Stimulated activated naive CD8-positive, alpha-beta T cell treated with anti-CD3 and anti-CD28 coated beads, Interleukin-15, amount 100 ng/mL, for 72 hours (primary cell): ENCODE results near the gene TFAP2E.

ENCODE experiments used
- ATAC-seq: fragments of 150-1000 bp; cut with Tn5 transposase; 2 replicates; pipeline ENCODE4 v1.10.0; 2021; ENCODE audit warnings: mild to moderate bottlenecking, moderate library complexity
- DNase-seq, 2 donors: peaks; one replicate each; pipeline ENCODE4 v3.0.0; 2021 to 2022
- H3K27ac Mint-ChIP-seq, 2 donors: one replicate each; pipeline ENCODE4 v1.8.0; 2022; ENCODE audit warnings: mild to moderate bottlenecking in 2 of 2, mixed read lengths in 2 of 2, moderate library complexity in 2 of 2
- H3K27me3 Mint-ChIP-seq: one replicate; pipeline ENCODE4 v1.8.0; 2022; ENCODE audit warnings: mixed read lengths
- H3K4me1 Mint-ChIP-seq: one replicate; pipeline ENCODE4 v1.8.0; 2022; ENCODE audit warnings: mild to moderate bottlenecking, mixed read lengths
- H3K4me3 Mint-ChIP-seq, 2 donors: one replicate each; pipeline ENCODE4 v1.8.0; 2022; ENCODE audit warnings: mild to moderate bottlenecking in 2 of 2, mixed read lengths in 2 of 2, moderate library complexity in 1 of 2
- H3K9me3 Mint-ChIP-seq, 2 donors: one replicate each; pipeline ENCODE4 v1.8.0; 2022; ENCODE audit warnings: mixed read lengths in 2 of 2

Gene TFAP2E

DNA sequence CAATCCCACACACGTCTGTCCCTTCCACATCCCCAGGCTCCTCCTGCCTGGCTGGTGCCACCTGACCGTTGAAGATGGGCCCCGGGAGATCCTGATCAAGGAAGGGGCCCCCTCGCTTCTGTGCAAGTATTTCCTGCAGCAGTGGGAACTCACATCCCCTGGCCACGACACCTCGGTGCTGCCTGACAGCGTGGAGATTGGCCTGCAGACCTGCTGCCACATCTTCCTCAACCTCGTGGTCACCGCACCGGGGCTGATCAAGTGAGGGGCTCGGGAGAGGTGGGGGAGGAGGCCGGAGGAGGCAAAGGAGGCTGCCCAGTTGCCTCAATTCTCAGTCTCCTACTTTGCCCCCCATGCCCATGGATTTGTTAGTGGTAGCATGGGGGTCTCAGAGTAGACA, 9.9 kb upstream of the TFAP2E start:
- no peak for DNase-seq
- Mint-ChIP-seq H3K9me3 (no peaks in the 10 kb centered on the region), H3K27me3 (no peaks in the 10 kb centered on the region), H3K4me3 (no peak overlapping the region), H3K27ac (no peak overlapping the region), H3K4me1 (peaks cover 52% of the 10 kb centered on the region)
- ATAC-seq: no peak

DNA sequence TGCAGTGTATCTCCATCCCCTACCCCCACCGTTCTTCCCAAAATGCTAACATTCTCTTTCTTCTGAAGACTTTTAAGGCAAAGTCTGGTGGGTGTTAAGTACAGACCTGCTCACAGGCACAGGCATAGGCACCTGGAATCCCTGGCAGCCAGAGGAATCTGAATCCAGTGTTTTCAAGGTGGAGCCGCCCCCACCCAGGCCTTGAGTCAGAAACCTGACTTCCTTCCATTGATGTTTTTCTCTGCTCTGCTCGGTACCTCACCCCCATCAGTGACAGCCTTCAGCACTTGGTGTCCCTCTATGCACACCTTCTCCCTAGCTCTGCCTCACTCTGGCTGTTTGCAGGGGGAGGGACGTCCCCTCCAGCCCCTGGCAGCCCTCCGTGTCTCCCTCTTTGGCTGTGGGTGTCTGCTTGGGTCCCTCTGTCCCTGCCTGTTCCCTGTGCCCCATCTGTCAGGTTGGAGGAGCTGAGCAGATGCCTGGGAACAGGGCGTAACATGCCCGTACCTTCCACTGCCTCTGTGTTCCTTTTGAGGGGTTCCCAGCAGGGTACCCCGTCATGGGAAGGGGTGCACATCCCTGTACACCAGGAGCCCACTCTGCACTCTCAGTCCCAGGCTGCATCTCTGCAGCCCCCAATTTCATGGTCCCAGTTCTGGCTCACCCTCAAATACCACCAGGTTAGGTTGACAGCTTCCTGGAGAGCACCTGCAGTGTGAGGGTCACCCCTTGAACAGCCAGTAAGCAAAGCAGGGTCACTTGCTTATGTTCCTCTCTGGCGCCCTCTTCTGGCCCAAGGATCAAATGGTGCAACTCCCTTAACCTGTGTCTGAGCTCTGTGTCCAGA, 8.9 kb upstream of the TFAP2E start:
- H3K4me1 Mint-ChIP-seq: peaks cover 47% of the 10 kb centered on the region
- H3K27me3 Mint-ChIP-seq: no peaks in the 10 kb centered on the region
- H3K27ac Mint-ChIP-seq: no peak overlapping the region
- H3K9me3 Mint-ChIP-seq: no peaks in the 10 kb centered on the region
- H3K4me3 Mint-ChIP-seq: no peak overlapping the region
- peak; percentile 74 to 79 for DNase-seq
- peak; percentile 75 for ATAC-seq

GRCh38 chr1:35564884-35565741, 8.0 kb upstream of the TFAP2E start:
- no peaks in the 10 kb centered on the region for H3K27me3 Mint-ChIP-seq
- no peak overlapping the region for H3K27ac Mint-ChIP-seq
- no peaks in the 10 kb centered on the region for H3K9me3 Mint-ChIP-seq
- DNase-seq (no peak), ATAC-seq (no peak)
- H3K4me1 Mint-ChIP-seq: peaks cover 40% of the 10 kb centered on the region
- H3K4me3 Mint-ChIP-seq: no peak overlapping the region

GRCh38 chr1:35565742-35566133, 7.4 kb upstream of the TFAP2E start:
- no peaks in the 10 kb centered on the region for H3K27me3 Mint-ChIP-seq

DNA sequence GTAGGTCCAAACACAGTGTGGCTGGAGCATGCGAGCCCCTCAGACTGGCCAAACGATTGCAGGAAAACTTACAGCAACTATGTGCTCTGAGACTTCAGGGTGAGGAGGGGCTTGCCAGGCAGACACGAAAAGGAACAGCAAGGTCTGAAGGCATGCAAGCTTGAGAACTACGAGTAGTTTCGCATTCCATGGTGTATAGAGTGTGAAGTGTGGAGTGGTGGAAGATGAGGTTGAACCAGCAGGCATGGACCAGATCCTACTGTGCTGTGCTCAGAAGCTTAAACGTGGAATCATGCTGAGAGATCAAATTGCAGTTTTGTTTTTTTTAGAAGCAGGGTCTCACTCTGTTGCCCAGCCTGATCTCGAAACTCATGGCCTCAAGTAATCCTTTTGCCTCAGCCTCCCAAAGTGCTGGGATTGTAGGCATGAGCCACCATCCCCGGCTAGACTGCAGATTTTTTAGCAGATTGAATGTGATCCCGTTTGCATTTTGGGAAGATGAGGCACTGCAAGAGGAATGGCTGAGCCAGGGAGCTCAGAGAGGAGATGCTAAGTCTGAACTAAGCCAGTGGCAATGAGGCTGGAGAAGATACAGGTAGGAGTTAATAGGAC, 5.1 kb upstream of the TFAP2E start:
- Mint-ChIP-seq H3K27ac (no peak overlapping the region), H3K27me3 (peaks cover 9% of the 10 kb centered on the region), H3K4me1 (peaks cover 22% of the 10 kb centered on the region), H3K4me3 (no peak overlapping the region), H3K9me3 (no peaks in the 10 kb centered on the region)
- no peak for ATAC-seq
- DNase-seq: no peak

More at GRCh38 chr1:35565742-35566133, 7.4 kb upstream of the TFAP2E start:
- H3K27ac Mint-ChIP-seq: no peak overlapping the region
- no peak overlapping the region for H3K4me3 Mint-ChIP-seq
- no peak for DNase-seq
- H3K9me3 Mint-ChIP-seq: no peaks in the 10 kb centered on the region
- ATAC-seq: no peak
- H3K4me1 Mint-ChIP-seq: peaks cover 35% of the 10 kb centered on the region

DNA sequence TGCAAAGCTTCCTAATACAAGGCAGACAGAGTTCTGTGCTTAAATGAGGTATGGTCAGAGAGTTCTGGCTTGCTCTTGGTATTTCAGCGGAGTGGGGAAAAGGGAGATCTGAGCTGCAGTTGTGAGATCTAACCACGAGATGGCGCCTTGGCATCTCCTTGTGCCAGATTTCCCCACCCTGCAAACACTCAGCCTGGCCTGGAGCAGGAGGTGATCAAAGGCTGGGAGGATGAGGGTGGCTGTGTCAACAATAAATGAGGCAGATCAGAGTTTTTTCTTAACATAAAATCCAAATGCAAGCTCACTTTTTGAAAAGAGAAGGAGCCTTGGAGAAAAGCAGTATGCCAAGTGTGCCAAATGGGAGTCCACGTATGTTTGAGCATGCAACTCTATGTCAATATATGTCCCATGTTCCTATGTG, 4.1 kb upstream of the TFAP2E start:
- Mint-ChIP-seq H3K4me1 (peaks cover 16% of the 10 kb centered on the region), H3K4me3 (no peak overlapping the region)

DNA sequence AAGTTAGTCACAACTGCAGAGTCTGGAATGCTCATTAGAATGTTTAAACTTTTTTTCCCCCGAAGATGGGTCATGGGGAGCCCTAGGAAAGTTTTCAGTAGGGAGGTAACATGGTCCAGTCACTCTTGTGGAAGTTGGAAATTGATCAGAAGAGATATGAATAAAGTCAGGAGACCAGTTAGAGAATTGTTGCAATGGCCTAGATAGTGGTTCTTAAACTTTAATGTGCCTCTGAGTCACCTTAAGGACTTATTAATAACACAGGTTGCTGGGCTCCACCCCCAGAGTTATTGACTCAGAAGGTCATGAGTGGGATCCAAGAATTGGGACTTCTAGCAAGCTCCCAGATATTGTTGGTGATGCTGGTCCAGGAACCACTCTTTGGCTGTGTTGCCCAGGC, 3.2 kb upstream of the TFAP2E start:
- ATAC-seq (no peak), DNase-seq (no peak)
- no peak overlapping the region for H3K4me3 Mint-ChIP-seq
- peaks cover 16% of the 10 kb centered on the region for H3K27me3 Mint-ChIP-seq
- H3K4me1 Mint-ChIP-seq: peaks cover 7% of the 10 kb centered on the region
- H3K9me3 Mint-ChIP-seq: no peaks in the 10 kb centered on the region
- H3K27ac Mint-ChIP-seq: no peak overlapping the region

More for the DNA sequence above, 4.1 kb upstream of the TFAP2E start:
- ATAC-seq (peak; percentile 66), DNase-seq (peak; percentile 61 to 64)
- Mint-ChIP-seq H3K27ac (no peak overlapping the region), H3K27me3 (peaks cover 9% of the 10 kb centered on the region), H3K9me3 (no peaks in the 10 kb centered on the region)

DNA sequence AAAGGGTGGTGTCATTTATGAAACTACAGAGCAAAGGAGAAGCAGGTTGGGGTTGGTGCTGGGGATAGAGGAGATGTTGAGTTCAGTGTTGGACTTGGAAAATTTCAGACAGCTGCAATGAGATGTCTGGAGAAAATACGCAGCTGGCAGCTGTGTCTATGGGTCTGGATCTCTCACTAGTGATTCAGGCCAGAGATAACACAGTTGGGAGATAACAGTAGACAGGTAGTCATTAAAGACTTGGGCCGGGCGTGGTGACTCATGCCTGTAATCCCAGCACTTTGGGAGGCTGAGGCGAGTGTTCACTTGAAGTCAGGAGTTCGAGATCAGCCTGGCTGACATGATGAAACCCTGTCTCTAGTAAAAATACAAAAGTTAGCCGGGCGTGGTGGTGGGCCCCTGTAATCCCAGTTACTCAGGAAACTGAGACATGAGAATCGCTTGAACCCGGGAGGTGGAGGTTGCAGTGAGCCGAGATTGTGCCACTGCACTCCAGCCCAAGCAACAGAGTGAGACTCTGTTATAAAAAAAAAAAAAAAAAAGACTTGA, 2.5 kb upstream of the TFAP2E start:
- peaks cover 7% of the 10 kb centered on the region for H3K4me1 Mint-ChIP-seq

DNA sequence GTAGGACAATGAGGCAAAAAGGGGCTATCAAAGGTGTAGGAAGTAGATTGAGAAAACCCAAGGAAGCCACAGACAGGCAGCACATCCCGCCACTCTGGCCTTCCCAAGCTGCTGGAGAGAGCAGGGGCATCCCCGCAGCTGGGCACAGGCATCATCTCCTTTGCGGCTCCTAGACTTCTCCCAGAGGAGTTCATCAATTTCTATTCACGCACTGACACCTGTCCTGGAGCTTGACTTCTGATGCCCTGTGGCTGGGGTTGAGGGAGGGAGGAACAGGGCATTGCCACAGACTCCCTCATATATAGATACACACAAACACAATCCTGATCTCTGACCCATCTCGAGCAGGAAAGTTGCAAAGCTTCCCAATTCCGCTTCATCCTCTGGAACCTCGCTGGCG, 1.9 kb upstream of the TFAP2E start:
- Mint-ChIP-seq H3K9me3 (no peaks in the 10 kb centered on the region), H3K4me1 (peaks cover 13% of the 10 kb centered on the region), H3K27ac (no peak overlapping the region), H3K27me3 (peaks cover 29% of the 10 kb centered on the region), H3K4me3 (no peak overlapping the region)
- DNase-seq (no peak), ATAC-seq (no peak)

More for the DNA sequence above, 2.5 kb upstream of the TFAP2E start:
- H3K27ac Mint-ChIP-seq: peak overlapping the region; percentile 5 to 7
- no peaks in the 10 kb centered on the region for H3K9me3 Mint-ChIP-seq
- ATAC-seq (no peak), DNase-seq (no peak)
- H3K27me3 Mint-ChIP-seq: peaks cover 23% of the 10 kb centered on the region
- H3K4me3 Mint-ChIP-seq: no peak overlapping the region

DNA sequence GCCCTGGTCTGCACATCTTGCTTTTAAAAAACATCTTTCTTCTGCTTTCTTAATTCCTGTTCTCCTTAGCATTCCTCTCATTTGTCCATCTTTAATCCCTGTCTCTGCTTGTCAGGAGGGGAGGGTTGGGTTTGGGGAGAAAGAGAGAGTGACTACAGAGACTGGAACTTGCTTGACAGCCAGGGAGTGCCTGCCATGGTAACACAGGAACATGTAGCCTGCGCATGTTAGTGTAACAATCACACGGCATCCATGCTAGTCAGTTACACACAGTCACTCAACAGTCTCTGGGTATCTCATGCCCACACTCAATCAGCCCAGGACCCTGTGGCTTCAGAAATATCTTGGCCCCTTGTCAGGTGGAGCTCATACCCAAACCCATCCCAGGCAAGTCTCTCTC, 818 bp upstream of the TFAP2E start:
- peaks cover 21% of the 10 kb centered on the region for H3K4me1 Mint-ChIP-seq
- H3K9me3 Mint-ChIP-seq: no peaks in the 10 kb centered on the region
- peaks cover 38% of the 10 kb centered on the region for H3K27me3 Mint-ChIP-seq
- ATAC-seq (no peak), DNase-seq (no peak)
- no peak overlapping the region for H3K27ac Mint-ChIP-seq
- H3K4me3 Mint-ChIP-seq: no peak overlapping the region

- peaks cover 29% of the 10 kb centered on the region for H3K4me1 Mint-ChIP-seq
- no peak overlapping the region for H3K4me3 Mint-ChIP-seq
- ATAC-seq: peak; percentile 11
- H3K9me3 Mint-ChIP-seq: no peaks in the 10 kb centered on the region
- H3K27ac Mint-ChIP-seq: no peak overlapping the region
- no peak for DNase-seq
- H3K27me3 Mint-ChIP-seq: peaks cover 41% of the 10 kb centered on the region
Measured at GRCh38 chr1:35574125-35574654, 1.1 kb downstream of the TFAP2E start.

- Mint-ChIP-seq H3K27ac (no peak overlapping the region), H3K4me1 (peaks cover 28% of the 10 kb centered on the region), H3K27me3 (peaks cover 41% of the 10 kb centered on the region), H3K9me3 (no peaks in the 10 kb centered on the region), H3K4me3 (no peak overlapping the region)
- no peak for DNase-seq
- ATAC-seq: no peak
Measured at GRCh38 chr1:35574655-35575415, 1.7 kb downstream of the TFAP2E start.

- no peak overlapping the region for H3K4me3 Mint-ChIP-seq
- no peaks in the 10 kb centered on the region for H3K9me3 Mint-ChIP-seq
- no peak overlapping the region for H3K27ac Mint-ChIP-seq
- DNase-seq: no peak
- peaks cover 28% of the 10 kb centered on the region for H3K4me1 Mint-ChIP-seq
- ATAC-seq: no peak
- H3K27me3 Mint-ChIP-seq: peaks cover 41% of the 10 kb centered on the region
Measured at GRCh38 chr1:35575416-35575958, 2.4 kb downstream of the TFAP2E start.

- no peaks in the 10 kb centered on the region for H3K9me3 Mint-ChIP-seq
- peaks cover 41% of the 10 kb centered on the region for H3K27me3 Mint-ChIP-seq
- peak overlapping the region; percentile 80 to 91 for H3K27ac Mint-ChIP-seq
- peak overlapping the region; percentile 79 to 80 for H3K4me3 Mint-ChIP-seq
- peaks cover 28% of the 10 kb centered on the region for H3K4me1 Mint-ChIP-seq
- ATAC-seq (no peak), DNase-seq (no peak)
Measured at GRCh38 chr1:35576061-35576765, 3.1 kb downstream of the TFAP2E start.
